AG10803 (cell line): ENCODE measurements around the gene ATR.

Experiments
- DNase-seq: peaks from one replicate; pipeline ENCODE4 v3.0.0; 2010; ENCODE audit warnings: low read depth
- H3K4me3 ChIP-seq: 2 replicates; pipeline ENCODE4 v1.5.1; 2011; ENCODE audit warnings: mild to moderate bottlenecking, low read length, control low read depth
- TF ChIP-seq, protein P1 (sequence below): conservative IDR thresholded peaks from 2 replicates; pipeline ENCODE4 v1.5.1; 2011; ENCODE audit warnings: mild to moderate bottlenecking, low read length, control low read depth, inconsistent platforms

ATR gene

DNA sequence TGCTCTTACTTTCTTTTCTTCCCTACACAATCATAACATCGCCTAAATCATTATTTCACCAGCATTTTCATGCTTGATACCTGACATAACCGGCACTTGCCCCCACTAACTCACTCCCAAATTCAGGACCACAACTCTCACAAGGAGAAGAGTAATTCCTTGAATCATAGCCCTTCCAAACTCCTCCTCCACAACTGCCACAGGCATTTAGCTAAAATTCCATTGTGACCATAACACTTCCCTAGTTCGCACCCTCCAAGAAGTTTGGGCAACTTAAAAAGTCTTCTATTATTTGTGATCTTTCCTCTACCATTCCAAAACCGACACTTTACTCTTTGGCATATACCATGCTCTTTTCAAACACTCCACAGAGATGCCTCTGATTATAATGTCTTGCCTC, 71.3 kb downstream of the ATR start:
- peak; percentile 37 for DNase-seq

DNA sequence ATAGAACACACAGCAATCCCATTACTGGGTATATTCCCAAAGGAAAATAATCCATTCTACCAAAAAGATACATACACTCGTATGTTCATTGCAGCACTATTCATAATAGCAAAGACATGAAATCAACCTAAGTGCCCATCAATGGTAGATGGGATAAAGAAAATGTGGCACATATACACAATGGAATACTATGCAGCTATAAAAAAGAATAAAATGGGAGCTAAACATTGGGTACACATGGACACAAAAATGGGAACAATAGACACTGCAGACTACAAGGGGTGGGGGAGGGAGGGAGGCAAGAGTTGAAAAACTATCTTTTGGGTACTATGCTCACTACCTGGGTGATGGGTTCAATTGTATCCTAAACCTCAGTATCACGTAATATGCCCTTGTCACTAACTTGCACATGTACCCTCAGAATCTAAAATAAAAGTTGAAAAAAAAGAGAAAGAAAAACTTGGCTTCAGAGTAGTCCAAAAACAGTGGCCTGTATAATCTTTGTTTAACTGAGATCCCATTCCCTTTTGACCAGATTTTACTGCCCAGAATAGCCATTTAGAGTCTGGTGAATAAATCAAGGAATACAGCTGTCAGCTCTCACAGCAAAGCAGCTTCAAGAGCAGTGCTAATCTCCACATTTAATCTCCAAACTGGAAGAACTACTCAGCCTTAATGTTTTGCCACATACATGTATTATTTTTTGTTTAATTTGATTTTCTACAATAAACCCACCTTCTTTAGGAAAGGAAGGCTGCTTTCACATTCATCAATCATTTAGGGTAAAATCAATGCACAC, 76.1 kb downstream of the ATR start:
- H3K4me3 ChIP-seq, result no peak overlapping the region
- TF ChIP-seq, protein P1, sequence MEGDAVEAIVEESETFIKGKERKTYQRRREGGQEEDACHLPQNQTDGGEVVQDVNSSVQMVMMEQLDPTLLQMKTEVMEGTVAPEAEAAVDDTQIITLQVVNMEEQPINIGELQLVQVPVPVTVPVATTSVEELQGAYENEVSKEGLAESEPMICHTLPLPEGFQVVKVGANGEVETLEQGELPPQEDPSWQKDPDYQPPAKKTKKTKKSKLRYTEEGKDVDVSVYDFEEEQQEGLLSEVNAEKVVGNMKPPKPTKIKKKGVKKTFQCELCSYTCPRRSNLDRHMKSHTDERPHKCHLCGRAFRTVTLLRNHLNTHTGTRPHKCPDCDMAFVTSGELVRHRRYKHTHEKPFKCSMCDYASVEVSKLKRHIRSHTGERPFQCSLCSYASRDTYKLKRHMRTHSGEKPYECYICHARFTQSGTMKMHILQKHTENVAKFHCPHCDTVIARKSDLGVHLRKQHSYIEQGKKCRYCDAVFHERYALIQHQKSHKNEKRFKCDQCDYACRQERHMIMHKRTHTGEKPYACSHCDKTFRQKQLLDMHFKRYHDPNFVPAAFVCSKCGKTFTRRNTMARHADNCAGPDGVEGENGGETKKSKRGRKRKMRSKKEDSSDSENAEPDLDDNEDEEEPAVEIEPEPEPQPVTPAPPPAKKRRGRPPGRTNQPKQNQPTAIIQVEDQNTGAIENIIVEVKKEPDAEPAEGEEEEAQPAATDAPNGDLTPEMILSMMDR, result no peak
- DNase-seq, result no peak

More for the DNA sequence above, 71.3 kb downstream of the ATR start:
- no peak overlapping the region for H3K4me3 ChIP-seq
- TF ChIP-seq, protein P1, result no peak

DNA sequence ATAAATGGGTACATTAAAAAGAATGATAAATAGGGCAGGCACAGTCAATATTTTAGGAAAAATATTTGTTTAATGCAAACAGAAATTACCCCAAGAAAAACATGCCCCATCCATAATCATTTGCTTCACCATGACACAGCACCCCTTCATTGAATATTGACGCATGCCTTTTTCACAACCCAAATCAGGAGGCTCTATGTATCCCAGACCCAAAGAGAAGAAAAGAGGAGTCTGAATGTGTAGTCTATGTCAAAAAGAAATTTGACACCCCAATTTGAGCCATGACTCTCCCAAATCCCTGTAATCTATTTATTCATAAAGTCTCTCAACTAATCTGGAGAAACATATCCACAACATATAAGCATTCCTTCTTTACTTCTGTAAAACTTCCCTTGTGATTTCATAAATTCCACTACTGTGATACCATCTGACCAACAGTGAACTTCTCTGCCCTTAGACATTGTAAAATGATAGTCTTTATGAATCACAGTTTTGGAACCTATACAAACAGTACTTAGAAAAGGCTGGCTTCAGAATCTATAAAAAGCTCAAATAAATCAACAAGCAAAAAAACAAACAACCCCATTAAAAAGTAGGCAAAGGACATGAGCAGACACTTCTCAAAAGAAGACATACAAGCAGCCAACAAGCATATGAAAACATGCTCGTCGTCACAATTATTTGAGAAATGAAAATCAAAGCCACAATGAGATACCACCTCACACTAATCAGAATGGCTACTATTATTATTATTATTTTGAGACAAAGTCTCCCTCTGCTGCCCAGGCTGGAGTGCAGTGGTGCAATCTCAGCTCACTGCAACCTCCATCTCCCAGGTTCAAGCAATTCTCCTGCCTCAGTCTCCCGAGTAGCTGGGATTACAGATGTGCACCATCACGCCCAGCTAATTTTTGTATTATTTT, 77.3 kb downstream of the ATR start:
- no peak overlapping the region for H3K4me3 ChIP-seq
- peak; percentile 85 for DNase-seq
- TF ChIP-seq, protein P1, result no peak

DNA sequence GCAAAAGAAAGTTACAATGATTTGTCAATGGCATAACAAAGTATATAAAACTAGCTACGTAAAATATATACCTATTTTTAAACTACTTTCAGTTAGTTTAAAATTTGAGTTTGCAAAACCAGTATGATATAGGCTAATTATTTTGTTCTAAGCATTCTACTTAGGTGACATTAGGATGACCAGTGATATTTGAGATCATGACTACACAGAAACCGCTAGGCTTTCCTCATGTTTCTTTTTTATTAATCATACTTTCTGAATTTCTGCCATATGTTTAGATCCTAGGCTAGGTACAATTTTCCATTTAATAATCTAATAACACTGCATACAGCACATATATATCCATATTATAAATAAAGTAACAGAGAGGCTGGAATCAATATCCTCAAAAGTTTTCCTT, 78.3 kb downstream of the ATR start:
- no peak for DNase-seq
- no peak overlapping the region for H3K4me3 ChIP-seq
- TF ChIP-seq, protein P1, result no peak

DNA sequence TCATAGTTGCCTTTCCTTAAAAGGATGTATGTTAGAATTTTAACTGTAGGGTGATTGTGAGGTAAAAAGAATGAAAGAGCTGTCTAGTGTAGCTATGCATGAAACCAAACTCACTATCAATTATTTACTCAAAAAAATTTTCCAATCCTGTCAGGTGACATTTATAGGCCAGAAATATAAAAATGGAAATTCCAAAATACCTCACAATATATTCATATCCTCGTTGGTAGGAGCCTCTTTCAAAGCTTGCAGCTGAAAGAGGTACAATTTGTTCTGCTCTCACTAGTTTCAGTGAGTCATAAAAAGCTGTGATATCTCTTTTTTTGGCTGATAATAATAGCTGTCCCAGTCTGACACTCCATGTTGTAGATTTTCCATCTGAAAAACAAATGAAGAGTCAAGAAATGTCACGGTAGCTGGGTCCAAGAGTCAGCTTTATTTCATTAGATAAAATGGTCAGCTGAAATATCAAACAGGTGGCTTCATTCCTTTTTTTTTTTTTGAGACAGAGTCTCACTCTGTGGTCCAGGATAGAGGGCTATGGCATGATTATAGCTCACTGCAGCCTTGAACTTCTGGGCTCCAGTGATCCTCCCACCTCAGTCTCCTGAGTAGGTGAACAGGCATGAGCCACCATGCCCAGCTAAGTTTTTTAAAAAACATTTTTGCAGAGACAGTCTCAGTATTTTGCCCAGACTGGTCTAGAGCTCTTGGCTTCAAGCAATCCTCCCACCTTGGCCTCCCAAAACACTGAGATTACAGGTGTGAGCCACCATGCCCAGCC, 79.9 kb downstream of the ATR start:
- DNase-seq, result no peak
- H3K4me3 ChIP-seq, result no peak overlapping the region
- TF ChIP-seq, protein P1, result no peak

DNA sequence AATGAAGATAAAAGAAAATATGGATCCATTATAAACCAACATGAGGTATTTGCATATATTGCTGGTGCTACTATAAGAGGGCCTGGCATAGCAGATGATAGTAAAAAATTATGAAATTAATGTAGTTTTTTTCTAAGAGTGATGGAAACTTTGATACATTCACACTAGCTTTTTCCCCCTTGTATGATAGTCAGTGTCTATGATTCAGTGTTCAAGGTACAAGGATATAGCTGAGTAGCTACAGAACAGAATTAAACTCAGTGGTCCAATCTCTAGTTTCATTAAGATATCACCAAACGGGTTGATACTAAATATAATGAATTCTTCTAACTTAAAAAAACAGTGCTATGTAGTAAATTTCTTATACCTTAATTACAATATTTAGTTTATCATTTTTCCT, 80.8 kb downstream of the ATR start:
- no peak overlapping the region for H3K4me3 ChIP-seq
- DNase-seq, result no peak
- TF ChIP-seq, protein P1, result no peak
